ENCODE measurements around the gene SOX13.
A peak's percentile ranks its signal among the peaks of the same experiment; 100 is the strongest.

Gene SOX13

GRCh38 chr1:204074274-204075138 is 1.6 kb downstream of the SOX13 start:
- peaks cover 8 to 68% (median 32%) of the 10 kb centered on the region in 5 experiments for H3K27me3 ChIP-seq (replicated peaks in 2 of 5; ENCODE audit: control insufficient read depth in 4 of 5, insufficient read depth in 5 of 5, low read length in 4 of 5)
- ChIA-PET POLR2A (no interaction called here), CTCF (interaction anchor here (1.5 kb wide), 1 partner anchor 33 kb away, joined by 3 read pairs; no protein-coding TSS in a partner anchor)
- H3K27ac ChIP-seq (ENCODE audit: insufficient read depth in 1 of 2, low read depth in 1 of 2, low read length in 2 of 2, poor library complexity in 1 of 2, severe bottlenecking in 2 of 2), result no peak overlapping the region
- no peaks in the 10 kb centered on the region for H3K9me3 ChIP-seq (ENCODE audit: control extremely low read depth in 1 of 5, control insufficient read depth in 4 of 5, insufficient read depth in 2 of 5, low read depth in 1 of 5, low read length in 4 of 5)
- WGBS (ENCODE audit: insufficient coverage), result under 1% methylated on average over 48 of the region's 65 CpGs
- H3K4me3 ChIP-seq (ENCODE audit: control insufficient read depth in 1 of 7, extremely low read depth in 1 of 7, insufficient read depth in 4 of 7, low read depth in 2 of 7, low read length in 6 of 7), result peak overlapping the region in 6 of 7 experiments; percentile 38 to 78 (median 65)
- DNase-seq, result peak in 2 of 3 donors; percentile 28 to 56
- no peaks in the 10 kb centered on the region for H3K36me3 ChIP-seq (ENCODE audit: control insufficient read depth in 4 of 4, insufficient read depth in 4 of 4, low read length in 3 of 4)
- peaks cover 0 to 29% (median 25%) of the 10 kb centered on the region in 4 experiments for H3K4me1 ChIP-seq (ENCODE audit: control extremely low read depth in 1 of 4, control insufficient read depth in 4 of 4, insufficient read depth in 4 of 4, low read length in 3 of 4)

GRCh38 chr1:204075139-204075521 is 2.2 kb downstream of the SOX13 start:
- DNase-seq, result peak in 1 of 3 donors; percentile 22
- 11% methylated on average over 30 of the region's 31 CpGs for WGBS (ENCODE audit: insufficient coverage)
- Histone ChIP-seq H3K9me3 (ENCODE audit: control extremely low read depth in 1 of 5, control insufficient read depth in 4 of 5, insufficient read depth in 2 of 5, low read depth in 1 of 5, low read length in 4 of 5) (no peaks in the 10 kb centered on the region), H3K27me3 (replicated peaks in 2 of 5; ENCODE audit: control insufficient read depth in 4 of 5, insufficient read depth in 5 of 5, low read length in 4 of 5) (peaks cover 8 to 68% (median 32%) of the 10 kb centered on the region in 5 experiments), H3K27ac (ENCODE audit: insufficient read depth in 1 of 2, low read depth in 1 of 2, low read length in 2 of 2, poor library complexity in 1 of 2, severe bottlenecking in 2 of 2) (no peak overlapping the region), H3K36me3 (ENCODE audit: control insufficient read depth in 4 of 4, insufficient read depth in 4 of 4, low read length in 3 of 4) (no peaks in the 10 kb centered on the region), H3K4me3 (ENCODE audit: control insufficient read depth in 1 of 7, extremely low read depth in 1 of 7, insufficient read depth in 4 of 7, low read depth in 2 of 7, low read length in 6 of 7) (peak overlapping the region in 4 of 7 experiments; percentile 61 to 78 (median 71)), H3K4me1 (ENCODE audit: control extremely low read depth in 1 of 4, control insufficient read depth in 4 of 4, insufficient read depth in 4 of 4, low read length in 3 of 4) (peaks cover 0 to 35% (median 28%) of the 10 kb centered on the region in 4 experiments)
- ChIA-PET CTCF (interaction anchor here (1.5 kb wide), 1 partner anchor 33 kb away, joined by 3 read pairs; no protein-coding TSS in a partner anchor), POLR2A (no interaction called here)

- CTCF ChIA-PET, result interaction anchor here (1.5 kb wide), 1 partner anchor 31 kb away, joined by 3 read pairs; no protein-coding TSS in a partner anchor
- Histone ChIP-seq H3K27me3 (replicated peaks in 2 of 5; ENCODE audit: control insufficient read depth in 4 of 5, insufficient read depth in 5 of 5, low read length in 4 of 5) (peaks cover 8 to 61% (median 32%) of the 10 kb centered on the region in 5 experiments), H3K4me3 (ENCODE audit: control insufficient read depth in 1 of 7, extremely low read depth in 1 of 7, insufficient read depth in 4 of 7, low read depth in 2 of 7, low read length in 6 of 7) (no peak overlapping the region), H3K4me1 (ENCODE audit: control extremely low read depth in 1 of 4, control insufficient read depth in 4 of 4, insufficient read depth in 4 of 4, low read length in 3 of 4) (peaks cover 0 to 38% (median 29%) of the 10 kb centered on the region in 4 experiments), H3K27ac (ENCODE audit: insufficient read depth in 1 of 2, low read depth in 1 of 2, low read length in 2 of 2, poor library complexity in 1 of 2, severe bottlenecking in 2 of 2) (no peak overlapping the region), H3K9me3 (ENCODE audit: control extremely low read depth in 1 of 5, control insufficient read depth in 4 of 5, insufficient read depth in 2 of 5, low read depth in 1 of 5, low read length in 4 of 5) (no peaks in the 10 kb centered on the region), H3K36me3 (ENCODE audit: control insufficient read depth in 4 of 4, insufficient read depth in 4 of 4, low read length in 3 of 4) (no peaks in the 10 kb centered on the region)
- WGBS (ENCODE audit: insufficient coverage), result 100% methylated on average over 4 of the region's 4 CpGs
- POLR2A ChIA-PET, result no interaction called here
- no peak for DNase-seq
These were observed 3.3 kb downstream of the SOX13 start for GRCh38 chr1:204075890-204076846.

DNA sequence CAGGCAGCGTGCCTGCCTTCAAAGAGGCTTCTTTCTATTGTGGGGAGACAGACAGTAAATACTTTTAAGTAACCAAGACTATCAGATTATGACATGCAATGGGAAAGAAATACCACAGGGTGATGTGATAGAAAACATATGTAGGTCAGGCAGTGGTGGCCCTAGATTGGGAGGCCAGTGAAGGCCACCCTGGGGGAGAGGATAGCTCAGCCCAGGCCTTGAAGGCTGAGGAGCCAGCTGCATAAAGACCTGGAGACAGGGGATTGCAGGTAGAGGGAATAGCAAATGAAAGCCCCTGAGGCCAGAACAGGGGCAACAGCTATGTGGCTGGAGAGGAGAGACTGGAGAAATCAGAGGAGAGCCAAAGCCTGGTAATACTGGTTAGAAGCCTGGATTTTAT is 4.0 kb downstream of the SOX13 start:
- 100% methylated on average over 1 of the region's 1 CpG for WGBS (ENCODE audit: insufficient coverage)
- CTCF ChIA-PET, result no interaction called here
- peaks cover 8 to 55% (median 32%) of the 10 kb centered on the region in 5 experiments for H3K27me3 ChIP-seq (replicated peaks in 2 of 5; ENCODE audit: control insufficient read depth in 4 of 5, insufficient read depth in 5 of 5, low read length in 4 of 5)

GRCh38 chr1:204077979-204078696 is 5.2 kb downstream of the SOX13 start:
- no peaks in the 10 kb centered on the region for H3K9me3 ChIP-seq (ENCODE audit: control extremely low read depth in 1 of 5, control insufficient read depth in 4 of 5, insufficient read depth in 2 of 5, low read depth in 1 of 5, low read length in 4 of 5)
- ChIA-PET CTCF (interaction anchor here (0.8 to 1.6 kb wide), 2 partner anchors 48 to 51 kb away, joined by 3 to 4 read pairs; no protein-coding TSS in a partner anchor), POLR2A (no interaction called here)
- 82% methylated on average over 16 of the region's 17 CpGs for WGBS (ENCODE audit: insufficient coverage)
- H3K4me1 ChIP-seq (ENCODE audit: control extremely low read depth in 1 of 4, control insufficient read depth in 4 of 4, insufficient read depth in 4 of 4, low read length in 3 of 4), result peaks cover 0 to 36% (median 30%) of the 10 kb centered on the region in 4 experiments
- H3K36me3 ChIP-seq (ENCODE audit: control insufficient read depth in 4 of 4, insufficient read depth in 4 of 4, low read length in 3 of 4), result no peaks in the 10 kb centered on the region
- no peak overlapping the region for H3K27ac ChIP-seq (ENCODE audit: insufficient read depth in 1 of 2, low read depth in 1 of 2, low read length in 2 of 2, poor library complexity in 1 of 2, severe bottlenecking in 2 of 2)
- no peak overlapping the region for H3K4me3 ChIP-seq (ENCODE audit: control insufficient read depth in 1 of 7, extremely low read depth in 1 of 7, insufficient read depth in 4 of 7, low read depth in 2 of 7, low read length in 6 of 7)
- H3K27me3 ChIP-seq (replicated peaks in 2 of 5; ENCODE audit: control insufficient read depth in 4 of 5, insufficient read depth in 5 of 5, low read length in 4 of 5), result peaks cover 8 to 43% (median 25%) of the 10 kb centered on the region in 5 experiments
- no peak for DNase-seq

More for the DNA sequence above, 4.0 kb downstream of the SOX13 start:
- H3K4me3 ChIP-seq (ENCODE audit: control insufficient read depth in 1 of 7, extremely low read depth in 1 of 7, insufficient read depth in 4 of 7, low read depth in 2 of 7, low read length in 6 of 7), result no peak overlapping the region
- H3K36me3 ChIP-seq (ENCODE audit: control insufficient read depth in 4 of 4, insufficient read depth in 4 of 4, low read length in 3 of 4), result no peaks in the 10 kb centered on the region
- no peaks in the 10 kb centered on the region for H3K9me3 ChIP-seq (ENCODE audit: control extremely low read depth in 1 of 5, control insufficient read depth in 4 of 5, insufficient read depth in 2 of 5, low read depth in 1 of 5, low read length in 4 of 5)
- H3K4me1 ChIP-seq (ENCODE audit: control extremely low read depth in 1 of 4, control insufficient read depth in 4 of 4, insufficient read depth in 4 of 4, low read length in 3 of 4), result peaks cover 0 to 38% (median 31%) of the 10 kb centered on the region in 4 experiments
- DNase-seq, result no peak
- H3K27ac ChIP-seq (ENCODE audit: insufficient read depth in 1 of 2, low read depth in 1 of 2, low read length in 2 of 2, poor library complexity in 1 of 2, severe bottlenecking in 2 of 2), result no peak overlapping the region
- POLR2A ChIA-PET, result no interaction called here

GRCh38 chr1:204079608-204079999 is 6.7 kb downstream of the SOX13 start:
- Histone ChIP-seq H3K36me3 (ENCODE audit: control insufficient read depth in 4 of 4, insufficient read depth in 4 of 4, low read length in 3 of 4) (no peaks in the 10 kb centered on the region), H3K27ac (ENCODE audit: insufficient read depth in 1 of 2, low read depth in 1 of 2, low read length in 2 of 2, poor library complexity in 1 of 2, severe bottlenecking in 2 of 2) (no peak overlapping the region), H3K4me3 (ENCODE audit: control insufficient read depth in 1 of 7, extremely low read depth in 1 of 7, insufficient read depth in 4 of 7, low read depth in 2 of 7, low read length in 6 of 7) (no peak overlapping the region), H3K4me1 (ENCODE audit: control extremely low read depth in 1 of 4, control insufficient read depth in 4 of 4, insufficient read depth in 4 of 4, low read length in 3 of 4) (peaks cover 0 to 21% (median 15%) of the 10 kb centered on the region in 4 experiments), H3K9me3 (ENCODE audit: control extremely low read depth in 1 of 5, control insufficient read depth in 4 of 5, insufficient read depth in 2 of 5, low read depth in 1 of 5, low read length in 4 of 5) (no peaks in the 10 kb centered on the region), H3K27me3 (replicated peaks in 2 of 5; ENCODE audit: control insufficient read depth in 4 of 5, insufficient read depth in 5 of 5, low read length in 4 of 5) (peaks cover 8 to 28% (median 21%) of the 10 kb centered on the region in 5 experiments)
- ChIA-PET CTCF (interaction anchor here (0.7 to 1.1 kb wide), 2 partner anchors 49 to 208 kb away, joined by 3 read pairs; no protein-coding TSS in a partner anchor), POLR2A (no interaction called here)
- no peak for DNase-seq
- WGBS (ENCODE audit: insufficient coverage), result 75% methylated on average over 2 of the region's 3 CpGs

All from common myeloid progenitor, CD34-positive (primary cell).